Stimulated activated CD8-positive, alpha-beta memory T cell treated with anti-CD3 and anti-CD28 coated beads, Interleukin-12 subunit alpha, Interleukin-12 subunit beta, amount 100 ng/mL, for 4 hours (primary cell): ENCODE results near the gene PPP1R2.
"Not testable (repeated sequence)": the region's sequence is repeated elsewhere in the genome, so short reads cannot be mapped to it uniquely, and the experiment has no call there.

Source experiments
- DNase-seq: peaks from one replicate; pipeline ENCODE4 v3.0.0-alpha.2; 2020; ENCODE audit warnings: low read depth

Gene PPP1R2

DNA sequence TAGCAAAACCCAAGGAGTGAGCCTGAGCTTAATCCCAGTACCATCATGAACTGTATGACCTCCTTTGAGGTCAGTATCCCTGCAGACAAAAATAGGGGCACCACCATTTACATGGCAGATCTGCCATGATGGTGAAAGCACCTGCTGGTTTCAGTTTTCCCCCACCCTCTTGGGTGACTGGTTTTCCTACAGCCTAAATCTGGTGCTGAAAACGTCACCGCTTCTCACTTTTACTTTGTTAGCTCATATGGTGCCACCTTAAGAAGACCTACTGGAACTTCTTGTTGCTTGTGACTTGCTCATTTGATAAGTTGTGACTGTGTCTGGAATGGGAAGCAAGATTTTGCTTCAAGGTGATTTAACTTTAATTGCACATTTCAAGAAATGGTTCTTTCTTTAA lies 5.1 kb downstream of the PPP1R2 start:
- DNase-seq, result no peak

DNA sequence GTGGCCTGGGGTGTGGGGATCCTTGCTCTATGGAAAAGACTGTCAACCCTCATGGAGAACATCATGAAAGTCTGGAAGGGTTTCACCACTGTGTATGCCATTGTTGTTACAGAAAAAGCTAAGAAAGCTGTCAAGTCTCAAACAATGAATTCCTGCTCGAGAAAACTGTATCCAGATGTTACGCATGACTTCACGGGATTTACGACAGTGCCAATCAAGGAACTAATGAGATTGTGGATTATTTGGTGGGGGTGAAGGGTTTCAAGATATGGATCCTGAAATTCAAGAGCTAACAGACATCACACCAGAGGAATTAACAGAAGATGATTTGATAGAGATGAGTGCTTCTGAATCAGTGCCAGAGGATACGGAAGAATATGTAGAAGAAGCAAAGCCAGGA lies 7.8 kb downstream of the PPP1R2 start:
- no peak for DNase-seq

DNA sequence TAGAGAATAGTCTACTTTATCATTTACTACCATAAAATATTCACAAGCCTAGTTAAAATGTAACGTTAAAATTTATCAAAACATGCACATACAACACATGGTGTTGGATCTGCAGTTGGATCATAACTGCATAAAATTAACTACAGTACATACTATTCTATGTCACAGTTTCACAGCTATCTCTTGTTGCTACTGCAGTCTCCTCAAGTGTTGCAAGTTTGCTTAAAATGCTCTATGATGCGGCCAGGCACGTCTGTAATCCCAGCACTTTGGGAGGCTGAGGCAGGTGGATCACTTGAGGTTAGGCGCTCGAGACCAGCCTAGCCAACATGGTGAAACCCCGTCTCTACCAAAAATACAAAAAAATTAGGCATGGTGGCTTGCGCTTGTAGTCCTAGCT lies 10.3 kb downstream of the PPP1R2 start:
- no peak for DNase-seq

DNA sequence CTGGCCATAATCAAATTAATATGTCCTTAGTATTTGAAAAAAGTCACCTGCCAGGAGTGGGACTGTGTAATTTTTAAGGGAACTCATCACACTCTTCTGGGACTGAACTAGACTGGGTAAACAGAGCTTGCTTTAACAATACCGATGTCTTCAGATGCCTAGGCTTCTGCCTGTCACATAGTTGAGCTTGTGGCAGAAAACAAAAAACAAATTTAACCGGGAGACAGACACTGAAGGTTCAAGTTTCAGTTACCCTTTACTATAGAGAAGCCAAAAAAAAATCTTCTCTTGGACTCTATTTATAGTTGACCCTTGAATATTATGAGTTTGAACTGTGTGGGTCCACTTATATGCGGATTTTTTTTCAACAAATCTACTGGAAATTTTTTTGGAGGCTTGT lies 10.8 kb downstream of the PPP1R2 start:
- no peak for DNase-seq

DNA sequence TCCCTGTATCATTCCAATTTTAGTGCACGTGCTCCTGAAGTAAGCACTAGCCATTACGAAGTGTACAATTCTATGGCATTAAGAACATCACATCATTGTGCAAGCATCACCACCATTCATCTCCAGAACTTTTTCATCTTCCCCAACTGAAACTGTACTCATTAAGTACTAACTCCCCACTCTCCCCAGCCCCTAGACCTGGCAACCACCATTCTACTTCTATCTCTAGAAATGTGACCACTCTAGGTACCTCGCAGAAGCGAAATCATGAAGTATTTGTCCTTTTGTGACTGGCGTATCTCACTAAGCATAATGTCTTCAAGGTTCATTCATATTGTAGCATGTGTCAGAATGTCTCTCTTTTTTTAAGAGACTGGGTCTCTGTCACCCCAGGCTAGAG lies 11.4 kb downstream of the PPP1R2 start:
- DNase-seq, result no peak

DNA sequence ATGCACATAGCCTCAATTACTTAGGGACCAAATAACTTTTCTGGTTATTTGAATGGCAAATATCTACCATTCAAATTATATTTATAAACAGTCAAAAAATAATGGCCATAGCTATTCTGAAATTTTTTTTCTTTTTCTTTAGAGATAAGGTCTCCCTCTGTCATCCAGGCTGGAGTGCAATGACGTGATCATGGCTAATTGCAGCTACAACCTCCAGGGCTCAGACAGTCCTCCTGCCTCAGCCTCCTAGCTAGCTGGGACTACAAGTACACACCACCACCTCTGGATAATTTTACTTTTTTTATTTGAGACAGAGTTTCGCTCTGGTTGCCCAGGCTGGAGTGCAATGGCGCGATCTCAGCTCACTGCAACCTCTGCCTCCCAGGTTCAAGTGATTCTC lies 16.6 kb downstream of the PPP1R2 start:
- DNase-seq, result no peak

DNA sequence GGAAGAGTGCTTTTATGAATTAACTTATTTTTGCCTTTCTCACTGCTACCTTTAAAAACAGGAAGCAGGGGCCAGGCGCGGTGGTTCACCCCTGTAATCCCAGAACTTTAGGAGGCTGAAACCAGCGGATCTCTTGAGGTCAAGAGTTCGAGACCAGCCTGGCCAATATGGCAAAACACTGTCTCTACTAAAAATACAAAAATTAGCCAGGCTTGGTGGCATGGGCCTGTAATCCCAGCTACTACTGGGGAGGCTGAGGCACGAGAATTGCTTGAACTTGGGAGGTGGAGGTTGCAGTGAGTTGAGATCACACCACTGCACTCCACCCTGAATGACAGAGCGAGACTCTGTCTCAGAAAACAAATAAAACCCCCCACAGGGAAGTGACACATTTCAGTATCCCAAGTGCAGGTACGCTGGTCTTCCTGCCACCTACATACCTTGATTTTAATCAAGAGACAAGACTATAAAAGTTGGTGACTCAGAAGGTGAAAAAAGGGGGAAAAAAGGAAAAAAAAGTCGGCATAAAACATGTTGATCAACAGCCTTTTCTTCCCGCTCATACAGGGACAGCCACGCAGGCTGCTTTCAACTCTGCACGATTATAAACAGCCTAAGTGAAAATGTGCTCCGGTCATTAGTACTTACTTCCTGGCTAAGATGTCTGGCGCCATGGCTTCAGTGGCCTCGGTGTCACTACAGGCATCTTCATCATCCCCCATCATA lies 18.8 kb downstream of the PPP1R2 start:
- no peak for DNase-seq

DNA sequence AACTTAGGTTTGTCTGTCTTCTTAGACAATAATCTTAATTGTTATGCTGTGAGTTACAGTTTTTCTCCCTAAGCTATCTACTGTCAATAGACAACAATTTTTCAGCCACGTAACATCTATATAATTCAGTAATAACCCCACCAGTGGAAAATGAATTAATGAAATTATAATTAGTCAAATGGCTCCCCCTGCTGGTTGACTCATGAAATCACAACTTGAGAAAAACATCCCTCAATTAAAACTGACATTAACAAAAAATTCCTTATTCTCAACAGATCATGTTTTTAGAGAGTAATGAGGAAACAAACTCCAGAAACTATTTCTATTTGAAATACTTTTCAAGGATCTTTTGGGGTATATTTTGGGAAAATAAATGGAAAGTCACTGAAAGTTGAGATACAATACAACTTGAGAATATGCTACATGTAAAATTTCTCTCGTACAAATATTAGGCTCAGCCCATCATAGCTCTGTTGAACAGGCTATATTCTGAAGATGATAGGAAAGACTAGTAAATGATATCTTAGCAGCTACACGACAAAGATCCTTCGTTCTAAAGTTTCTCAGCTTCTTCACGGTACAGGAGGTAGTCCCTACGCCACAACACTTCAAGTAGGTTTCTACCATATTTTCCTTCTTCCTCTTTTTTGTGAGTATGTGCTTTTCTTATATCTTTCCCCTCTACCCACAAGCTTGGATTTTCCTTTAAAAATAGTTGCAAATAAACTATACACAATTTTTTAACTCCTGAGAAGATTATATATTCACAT lies 20.7 kb downstream of the PPP1R2 start:
- DNase-seq, result no peak

DNA sequence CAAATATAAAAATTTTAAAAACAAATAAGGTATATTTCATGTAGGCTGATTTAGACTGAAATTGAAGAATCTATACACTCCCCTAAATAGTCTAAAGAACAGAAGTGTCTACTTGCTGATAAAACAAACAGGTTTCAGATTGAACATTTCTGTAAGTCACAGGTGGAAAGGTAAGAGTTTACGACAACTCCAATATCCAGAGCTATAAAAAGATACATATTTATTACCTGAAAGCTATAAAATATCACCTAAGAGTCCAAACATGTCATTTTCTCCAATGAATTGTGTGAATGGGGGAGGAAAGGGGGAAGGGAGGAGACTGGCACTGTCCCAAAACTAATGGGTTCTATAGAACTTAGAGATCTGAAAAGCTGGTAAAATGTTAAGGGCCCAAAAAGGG lies 26.1 kb downstream of the PPP1R2 start:
- DNase-seq, result no peak

DNA sequence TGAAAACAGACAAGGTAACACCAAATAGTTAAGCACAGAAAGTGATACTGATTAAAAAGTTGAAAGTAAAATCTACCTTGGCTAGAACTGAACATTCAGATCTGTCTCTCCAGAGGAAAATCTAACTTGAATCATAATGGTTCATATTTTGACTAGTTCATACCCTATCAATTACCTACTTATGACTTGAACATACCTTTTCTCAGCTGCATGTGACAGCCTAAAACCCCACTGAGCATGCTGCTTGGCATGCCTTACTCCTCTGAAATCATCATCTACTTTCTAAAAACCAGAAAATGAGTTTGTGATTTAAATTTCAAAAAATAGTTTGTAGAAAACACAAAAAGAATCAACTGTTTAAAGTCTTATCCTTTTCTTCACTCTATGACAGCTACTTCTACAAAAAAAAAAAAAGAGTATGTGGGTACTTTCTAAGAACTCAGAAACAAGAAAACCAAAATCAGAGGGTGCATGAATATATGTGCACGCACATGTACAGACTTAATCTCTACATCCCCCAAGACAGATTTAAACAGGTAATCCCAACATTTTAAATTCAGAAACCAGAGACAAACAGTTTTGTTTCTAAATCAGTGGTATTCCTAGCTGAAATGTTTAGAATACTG lies 28.4 kb downstream of the PPP1R2 start:
- not testable (repeated sequence) for DNase-seq

DNA sequence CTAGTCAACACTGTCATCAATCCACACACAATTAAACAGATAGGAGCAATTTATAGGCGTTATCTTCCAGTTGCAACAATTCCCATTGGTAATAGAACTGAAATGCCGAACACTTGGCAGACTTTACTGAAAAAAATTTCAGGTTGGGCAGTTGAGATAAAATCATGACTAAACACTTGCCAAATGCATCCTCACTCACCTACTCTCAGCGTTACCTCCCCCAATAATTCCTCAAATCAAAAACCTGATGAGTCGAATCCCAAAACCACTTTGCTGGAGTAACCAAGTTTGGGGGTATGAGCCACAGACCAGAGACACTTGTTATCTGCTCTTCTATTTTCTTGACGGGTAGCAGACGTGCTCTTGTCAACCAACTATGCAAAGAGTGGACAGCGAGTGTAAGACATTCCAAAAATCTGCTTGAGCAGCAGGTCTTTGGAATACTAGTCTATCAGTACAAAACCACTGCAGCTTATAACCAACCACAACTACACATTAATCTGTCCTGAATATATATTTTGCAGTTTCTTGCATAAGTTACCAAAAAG lies 30.3 kb downstream of the PPP1R2 start:
- DNase-seq, result no peak

DNA sequence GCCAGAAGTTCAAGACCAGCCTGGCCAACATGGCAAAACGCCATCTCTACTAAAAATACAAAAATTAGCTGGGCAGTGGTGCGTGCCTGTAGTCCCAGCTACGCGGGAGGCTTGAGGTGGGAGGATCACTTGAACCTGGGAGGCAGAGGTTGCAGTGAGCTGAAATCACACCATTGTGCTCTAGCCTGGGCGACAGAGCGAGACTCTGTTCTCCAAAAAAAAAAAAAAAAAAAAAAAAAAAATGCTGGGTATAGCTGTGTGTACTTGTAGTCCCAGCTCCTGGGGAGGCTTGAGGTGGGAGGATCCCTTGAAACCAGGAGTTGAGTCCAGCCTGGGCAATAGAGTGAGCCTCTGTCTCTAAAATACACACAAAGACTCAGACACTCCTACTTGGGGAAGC lies 32.0 kb downstream of the PPP1R2 start:
- DNase-seq, result no peak

DNA sequence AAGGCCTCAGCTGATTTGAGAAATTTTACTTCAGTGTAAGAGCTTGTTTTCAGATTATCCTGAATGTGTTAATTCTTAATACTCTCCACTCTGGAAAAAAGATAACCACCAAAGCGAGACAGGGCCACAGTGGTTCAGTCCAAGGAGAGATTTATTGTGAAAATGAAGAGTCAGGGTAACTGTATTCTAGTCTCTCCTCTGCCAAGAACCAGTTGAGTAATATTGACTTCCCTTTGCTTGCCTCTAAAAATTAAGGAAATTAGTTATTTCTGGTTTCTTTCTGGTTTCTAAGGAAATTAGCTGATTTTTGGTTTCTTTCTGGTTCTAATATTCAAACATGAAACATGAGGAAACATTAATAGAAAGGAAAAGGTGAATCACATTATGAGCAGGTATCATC lies 34.9 kb downstream of the PPP1R2 start:
- no peak for DNase-seq

DNA sequence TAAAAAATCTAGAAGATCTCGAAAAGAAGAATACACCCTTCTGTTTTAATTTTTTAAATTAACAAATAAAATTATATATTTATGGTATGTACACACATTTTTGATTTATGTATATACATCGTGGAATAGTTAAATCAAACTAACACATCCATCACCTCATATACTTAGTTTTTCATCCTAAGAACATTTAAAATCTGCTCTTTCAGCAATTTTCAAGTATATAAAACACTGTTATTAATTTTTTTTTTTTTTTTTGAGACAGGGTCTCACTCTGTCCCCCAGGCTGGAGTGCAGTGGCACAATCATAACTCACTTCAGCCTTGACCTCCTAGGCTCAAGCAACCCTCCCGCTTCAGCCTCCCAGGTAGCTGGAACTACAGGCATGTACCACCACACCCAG lies 67.5 kb downstream of the PPP1R2 start:
- no peak for DNase-seq

DNA sequence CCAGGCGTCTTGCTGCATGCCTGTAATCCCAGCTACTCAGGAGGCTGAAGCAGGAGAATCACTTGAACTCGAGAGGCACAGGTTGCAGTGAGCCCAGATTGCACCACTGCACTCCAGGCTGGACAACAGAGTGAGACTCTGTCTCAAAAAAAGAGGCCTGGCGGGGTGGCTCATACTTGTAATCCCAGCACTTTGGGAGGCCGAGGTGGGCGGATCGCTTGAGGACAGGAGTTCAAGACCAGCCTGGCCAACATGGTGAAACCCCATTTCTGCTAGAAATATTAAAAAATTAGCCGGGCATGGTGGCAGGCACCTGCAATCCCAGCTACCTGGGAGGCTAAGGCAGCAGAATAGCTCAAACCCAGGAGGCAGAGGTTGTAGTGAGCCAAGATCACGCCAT lies 68.0 kb downstream of the PPP1R2 start:
- not testable (repeated sequence) for DNase-seq

DNA sequence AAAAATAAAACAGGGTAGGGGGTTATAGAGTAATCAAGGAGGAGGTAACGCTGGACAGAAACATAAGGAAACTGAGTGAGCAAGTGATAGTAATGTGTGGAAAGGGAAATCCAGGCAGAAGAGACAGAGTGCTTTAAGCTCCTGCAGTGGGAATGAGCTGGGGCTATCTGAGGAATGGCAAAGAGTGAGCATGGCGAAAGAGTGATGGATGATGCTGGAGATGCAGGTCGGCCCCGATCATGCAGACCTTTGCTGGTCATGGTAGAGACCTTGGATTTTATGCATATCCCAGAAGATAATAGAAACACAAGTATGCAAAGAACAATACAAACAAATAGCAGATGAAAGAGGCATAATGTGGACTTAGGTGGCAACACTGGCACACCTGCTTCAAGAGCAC lies 74.3 kb downstream of the PPP1R2 start:
- DNase-seq, result no peak

DNA sequence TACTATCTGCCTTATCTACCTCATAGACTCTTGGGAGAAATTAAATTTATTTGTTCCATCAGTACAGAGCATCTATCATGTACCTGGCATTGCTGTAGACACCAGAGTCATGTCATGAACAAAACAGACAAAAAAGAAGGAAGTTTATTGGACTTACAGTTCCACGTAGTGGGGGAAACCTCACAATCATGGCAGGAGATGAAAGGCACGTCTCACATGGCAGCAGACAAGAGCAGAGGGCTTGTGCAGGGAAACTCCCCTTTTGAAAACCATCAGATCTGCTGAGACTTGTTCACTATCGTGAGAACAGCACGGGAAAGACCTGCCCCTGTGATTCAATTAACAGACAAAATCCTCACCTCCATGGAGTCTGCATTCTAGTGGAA lies 74.7 kb downstream of the PPP1R2 start:
- DNase-seq, result no peak

DNA sequence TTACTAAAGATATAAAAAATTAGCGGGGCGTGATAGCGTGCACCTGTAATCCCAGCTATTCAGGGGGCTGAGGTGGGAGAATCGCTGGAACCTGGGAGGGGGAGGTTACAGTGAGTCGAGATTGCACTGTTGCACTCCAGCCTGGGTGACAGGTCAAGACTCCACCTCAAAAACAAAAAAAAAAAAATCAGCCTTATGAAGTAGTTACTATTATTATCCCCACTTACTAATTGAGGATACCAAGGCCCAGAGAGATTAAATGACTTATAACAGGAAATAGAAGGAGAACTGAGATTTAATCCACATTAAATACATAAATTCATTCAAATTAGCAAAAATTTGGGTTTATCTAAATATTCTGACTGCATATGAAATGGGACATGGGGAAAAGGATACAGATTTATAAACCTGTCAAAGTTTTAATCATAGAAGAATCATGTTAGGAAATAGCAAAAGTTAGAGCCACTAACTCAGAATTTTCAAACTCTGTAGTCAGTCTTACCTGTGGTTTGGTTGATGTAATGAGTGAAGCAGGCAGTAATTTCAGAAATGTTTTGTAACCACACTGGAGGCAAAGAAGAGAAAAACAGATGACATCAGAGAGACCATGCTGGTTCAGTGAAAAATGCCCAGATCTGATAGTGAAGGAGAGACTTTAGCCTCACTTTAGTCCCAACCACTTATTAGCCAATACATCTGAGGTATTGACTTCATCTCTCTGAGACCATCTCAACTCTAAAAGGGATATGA lies 75.3 kb downstream of the PPP1R2 start:
- no peak for DNase-seq

DNA sequence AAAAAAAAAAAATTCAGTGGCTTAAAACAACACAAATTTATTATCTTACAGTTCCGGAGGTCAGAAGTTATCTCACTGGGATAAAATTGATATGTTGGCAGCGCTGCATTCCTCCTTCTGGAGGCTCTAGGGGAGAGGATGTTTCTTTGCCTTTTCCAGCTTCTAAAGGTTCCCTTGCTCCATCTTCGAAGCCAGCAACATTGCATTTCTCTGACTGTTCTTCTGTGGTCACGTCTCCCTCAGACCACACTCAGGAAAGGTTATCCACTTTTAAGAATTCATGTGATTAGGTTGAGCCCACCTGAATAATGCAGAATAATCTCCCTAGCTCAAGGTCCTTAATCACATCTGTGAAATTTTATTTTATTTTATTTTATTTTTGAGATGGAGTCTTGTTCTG lies 76.9 kb downstream of the PPP1R2 start:
- no peak for DNase-seq
